ENCODE measurements around the gene REX1BD. TPM values are rescaled to one million over a fixed set of nuclear protein-coding genes. Genes with fewer than 3 reads are reported as not detected.

The REX1BD gene
- total and polyA plus RNA-seq, 2 of the 13 experiments (the other 11 are each of a cell fraction or from before 2014, with no cell fraction given) = 7.5 to 25.4 TPM

DNA sequence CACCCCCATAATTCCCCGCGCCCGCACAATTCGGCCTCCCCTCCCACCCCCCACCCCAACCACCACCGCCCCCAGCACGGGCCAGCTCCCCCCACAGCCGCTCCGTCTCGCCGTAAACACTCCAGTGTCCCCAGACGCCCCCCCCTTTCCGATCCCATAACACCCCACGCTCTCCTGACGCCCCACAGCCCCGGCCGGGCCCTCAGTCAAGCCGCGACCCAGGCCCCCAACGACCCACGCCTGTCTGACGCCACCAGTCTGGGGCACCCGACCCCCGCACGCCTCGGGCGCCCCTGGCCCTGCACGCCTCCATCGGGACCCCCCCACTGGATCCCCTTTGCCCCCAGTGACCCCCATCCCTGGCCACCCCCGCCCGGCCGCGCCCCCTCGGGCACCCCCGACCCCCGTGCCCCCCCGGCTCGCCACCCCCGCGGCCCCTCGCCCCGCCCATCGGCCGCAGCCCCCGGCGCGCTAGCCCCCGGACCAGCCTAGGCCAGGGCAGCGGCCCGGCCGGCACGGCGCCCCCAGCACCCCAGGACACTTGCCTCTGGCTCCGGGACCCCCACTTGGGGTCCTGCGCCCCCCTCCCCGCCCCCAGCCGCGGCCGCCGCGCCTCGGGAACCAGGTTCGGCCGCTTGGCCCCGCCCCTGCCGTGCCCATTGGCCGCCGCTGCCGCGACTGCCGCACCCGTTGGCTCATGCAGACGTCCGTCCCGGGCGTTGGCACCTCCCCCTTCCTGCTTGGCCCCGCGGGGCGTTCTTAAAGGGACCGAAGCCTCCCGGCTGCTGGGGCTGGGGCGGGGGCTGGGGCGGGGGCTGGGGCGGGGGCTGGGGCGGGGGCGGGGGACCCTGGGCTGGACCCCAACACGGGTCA lies 45.4 kb upstream of the REX1BD start, which contains the start of gene FKBP8 (continued):
- TF ChIP-seq GABPB1 (CRISPR knock-in tag; IDR thresholded peaks at IDR 0.05) = peak; percentile 83
- no peak for TF ChIP-seq ZNF230 (CRISPR knock-in tag; IDR thresholded peaks at IDR 0.05)
- no peak for TF ChIP-seq CC2D1A (CRISPR knock-in tag; IDR thresholded peaks at IDR 0.05)
- TF ChIP-seq SNAI1 (CRISPR knock-in tag; IDR thresholded peaks at IDR 0.05; ENCODE audit: borderline replicate concordance) = no peak
- no peak for TF ChIP-seq SMAD1 (CRISPR knock-in tag; IDR thresholded peaks at IDR 0.05; ENCODE audit: borderline replicate concordance, low read depth)
- TF ChIP-seq ZFAT (CRISPR knock-in tag; conservative IDR thresholded peaks at IDR 0.05) = no peak
- TF ChIP-seq, protein P1, sequence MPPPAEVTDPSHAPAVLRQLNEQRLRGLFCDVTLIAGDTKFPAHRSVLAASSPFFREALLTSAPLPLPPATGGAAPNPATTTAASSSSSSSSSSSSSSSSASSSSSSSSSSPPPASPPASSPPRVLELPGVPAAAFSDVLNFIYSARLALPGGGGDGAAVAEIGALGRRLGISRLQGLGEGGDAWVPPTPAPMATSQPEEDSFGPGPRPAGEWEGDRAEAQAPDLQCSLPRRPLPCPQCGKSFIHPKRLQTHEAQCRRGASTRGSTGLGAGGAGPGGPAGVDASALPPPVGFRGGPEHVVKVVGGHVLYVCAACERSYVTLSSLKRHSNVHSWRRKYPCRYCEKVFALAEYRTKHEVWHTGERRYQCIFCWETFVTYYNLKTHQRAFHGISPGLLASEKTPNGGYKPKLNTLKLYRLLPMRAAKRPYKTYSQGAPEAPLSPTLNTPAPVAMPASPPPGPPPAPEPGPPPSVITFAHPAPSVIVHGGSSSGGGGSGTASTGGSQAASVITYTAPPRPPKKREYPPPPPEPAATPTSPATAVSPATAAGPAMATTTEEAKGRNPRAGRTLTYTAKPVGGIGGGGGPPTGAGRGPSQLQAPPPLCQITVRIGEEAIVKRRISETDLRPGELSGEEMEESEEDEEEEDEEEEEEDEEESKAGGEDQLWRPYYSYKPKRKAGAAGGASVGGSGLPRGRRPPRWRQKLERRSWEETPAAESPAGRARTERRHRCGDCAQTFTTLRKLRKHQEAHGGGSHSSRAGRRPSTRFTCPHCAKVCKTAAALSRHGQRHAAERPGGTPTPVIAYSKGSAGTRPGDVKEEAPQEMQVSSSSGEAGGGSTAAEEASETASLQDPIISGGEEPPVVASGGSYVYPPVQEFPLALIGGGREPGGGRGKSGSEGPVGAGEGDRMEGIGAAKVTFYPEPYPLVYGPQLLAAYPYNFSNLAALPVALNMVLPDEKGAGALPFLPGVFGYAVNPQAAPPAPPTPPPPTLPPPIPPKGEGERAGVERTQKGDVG (CRISPR knock-in tag; IDR thresholded peaks at IDR 0.05; ENCODE audit: borderline replicate concordance) = no peak
- TF ChIP-seq SP2 (CRISPR knock-in tag; IDR thresholded peaks at IDR 0.05) = peak; percentile 92
- TF ChIP-seq ZNF768 (CRISPR knock-in tag; IDR thresholded peaks at IDR 0.05) = no peak
- TF ChIP-seq ZNF510 (CRISPR knock-in tag; IDR thresholded peaks at IDR 0.05; ENCODE audit: low read depth) = no peak
- no peak for TF ChIP-seq BCL6 (CRISPR knock-in tag; IDR thresholded peaks at IDR 0.05)
- no peak for TF ChIP-seq NFKB2 (CRISPR knock-in tag; IDR thresholded peaks at IDR 0.05; ENCODE audit: borderline replicate concordance)
- no peak for TF ChIP-seq ZNF678 (CRISPR knock-in tag; IDR thresholded peaks at IDR 0.05)
- no peak for TF ChIP-seq SP1 (IDR thresholded peaks at IDR 0.05)
- TF ChIP-seq SP1 (CRISPR knock-in tag; IDR thresholded peaks at IDR 0.05) = peak; percentile 94
- TF ChIP-seq, protein P2, sequence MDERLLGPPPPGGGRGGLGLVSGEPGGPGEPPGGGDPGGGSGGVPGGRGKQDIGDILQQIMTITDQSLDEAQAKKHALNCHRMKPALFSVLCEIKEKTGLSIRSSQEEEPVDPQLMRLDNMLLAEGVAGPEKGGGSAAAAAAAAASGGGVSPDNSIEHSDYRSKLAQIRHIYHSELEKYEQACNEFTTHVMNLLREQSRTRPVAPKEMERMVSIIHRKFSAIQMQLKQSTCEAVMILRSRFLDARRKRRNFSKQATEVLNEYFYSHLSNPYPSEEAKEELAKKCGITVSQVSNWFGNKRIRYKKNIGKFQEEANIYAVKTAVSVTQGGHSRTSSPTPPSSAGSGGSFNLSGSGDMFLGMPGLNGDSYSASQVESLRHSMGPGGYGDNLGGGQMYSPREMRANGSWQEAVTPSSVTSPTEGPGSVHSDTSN (CRISPR knock-in tag; IDR thresholded peaks at IDR 0.05) = peak; percentile 88
- no peak for TF ChIP-seq ZNF747 (CRISPR knock-in tag; IDR thresholded peaks at IDR 0.05; ENCODE audit: borderline replicate concordance)
- no peak for TF ChIP-seq POLR2A (IDR thresholded peaks at IDR 0.05; ENCODE audit: insufficient read depth in 1 of 2, low read depth in 2 of 2, low read length in 2 of 2)
- TF ChIP-seq ZNF3 (CRISPR knock-in tag; IDR thresholded peaks at IDR 0.05) = no peak
- no peak for TF ChIP-seq U2AF2 (IDR thresholded peaks at IDR 0.05; ENCODE audit: low read depth, low read length)
- TF ChIP-seq, protein P3, sequence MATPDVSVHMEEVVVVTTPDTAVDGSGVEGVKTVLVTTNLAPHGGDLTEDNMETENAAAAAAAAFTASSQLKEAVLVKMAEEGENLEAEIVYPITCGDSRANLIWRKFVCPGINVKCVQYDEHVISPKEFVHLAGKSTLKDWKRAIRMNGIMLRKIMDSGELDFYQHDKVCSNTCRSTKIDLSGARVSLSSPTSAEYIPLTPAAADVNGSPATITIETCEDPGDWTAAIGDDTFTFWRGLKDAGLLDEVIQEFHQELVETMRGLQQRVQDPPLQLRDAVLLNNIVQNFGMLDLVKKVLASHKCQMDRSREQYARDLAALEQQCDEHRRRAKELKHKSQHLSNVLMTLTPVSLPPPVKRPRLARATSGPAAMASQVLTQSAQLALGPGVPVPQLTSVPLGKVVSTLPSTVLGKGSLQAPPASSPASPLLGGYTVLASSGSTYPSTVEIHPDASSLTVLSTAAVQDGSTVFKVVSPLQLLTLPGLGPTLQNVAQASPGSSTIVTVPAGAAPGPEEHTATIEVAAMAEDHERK (CRISPR knock-in tag; IDR thresholded peaks at IDR 0.05; ENCODE audit: low read depth) = no peak
- TF ChIP-seq NFYC (CRISPR knock-in tag; IDR thresholded peaks at IDR 0.05) = peak; percentile 88
- TF ChIP-seq HNRNPK (IDR thresholded peaks at IDR 0.05; ENCODE audit: low read depth, low read length, poor library complexity, severe bottlenecking) = peak; percentile 77
- no peak for TF ChIP-seq MATR3 (CRISPR knock-in tag; IDR thresholded peaks at IDR 0.05)
